H9 (cell line): Measurements from ENCODE around the gene GLT6D1. TPM values are rescaled to one million over a fixed set of nuclear protein-coding genes. Genes with fewer than 3 reads are reported as not detected.

Experiments
- DNase-seq: peaks from one replicate; pipeline ENCODE4 v3.0.0-alpha.2; 2017
- H2AFZ ChIP-seq: one replicate; pipeline ENCODE4 v1.6.1; 2013; ENCODE audit warnings: mild to moderate bottlenecking, low read length, control low read depth, moderate library complexity
- H2AK5ac ChIP-seq: 2 replicates; pipeline ENCODE4 v1.6.1; 2013; ENCODE audit warnings: low read length, control low read depth, mixed read lengths; ENCODE audit not compliant: insufficient read length
- H2BK120ac ChIP-seq: one replicate; pipeline ENCODE4 v1.6.1; 2013; ENCODE audit warnings: low read depth, mild to moderate bottlenecking, low read length, control low read depth, inconsistent platforms; ENCODE audit not compliant: poor library complexity, severe bottlenecking
- H2BK12ac ChIP-seq: 2 replicates; pipeline ENCODE4 v1.6.1; 2013; ENCODE audit warnings: low read length, control low read depth, mixed read lengths, low read depth; ENCODE audit not compliant: insufficient read length
- H2BK15ac ChIP-seq: 2 replicates; pipeline ENCODE4 v1.6.1; 2013; ENCODE audit warnings: low read depth, low read length, control low read depth
- H2BK20ac ChIP-seq: one replicate; pipeline ENCODE4 v1.6.1; 2013; ENCODE audit warnings: low read depth, mild to moderate bottlenecking, low read length, control low read depth, inconsistent platforms; ENCODE audit not compliant: poor library complexity, severe bottlenecking
- H2BK5ac ChIP-seq: 2 replicates; pipeline ENCODE4 v1.6.1; 2013; ENCODE audit warnings: low read length, control low read depth, mixed read lengths; ENCODE audit not compliant: insufficient read length
- H3K14ac ChIP-seq: 2 replicates; pipeline ENCODE4 v1.6.1; 2013; ENCODE audit warnings: low read length, control low read depth; ENCODE audit not compliant: insufficient read depth
- H3K18ac ChIP-seq: 2 replicates; pipeline ENCODE4 v1.6.1; 2013; ENCODE audit warnings: low read depth, mild to moderate bottlenecking, mixed read lengths, low read length, control low read depth; ENCODE audit not compliant: insufficient read length
- H3K23ac ChIP-seq: 2 replicates; pipeline ENCODE4 v1.6.1; 2013; ENCODE audit warnings: low read length, control low read depth, mixed read lengths, low read depth; ENCODE audit not compliant: insufficient read length
- H3K23me2 ChIP-seq: 2 replicates; pipeline ENCODE4 v1.6.1; 2013; ENCODE audit warnings: low read depth, mild to moderate bottlenecking, mixed read lengths, low read length, control low read depth; ENCODE audit not compliant: insufficient read length, poor library complexity, severe bottlenecking
- H3K27ac ChIP-seq: 2 replicates; pipeline ENCODE4 v1.5.1; 2013; ENCODE audit warnings: low read length, control low read depth, mixed read lengths, low read depth; ENCODE audit not compliant: insufficient read length
- H3K27me3 ChIP-seq: 2 replicates; pipeline ENCODE4 v1.6.1; 2013; ENCODE audit warnings: low read length, control low read depth, inconsistent platforms; ENCODE audit not compliant: insufficient read depth
- H3K4ac ChIP-seq: 2 replicates; pipeline ENCODE4 v1.6.1; 2013; ENCODE audit warnings: low read depth, mild to moderate bottlenecking, control low read depth, inconsistent platforms, low read length, moderate library complexity
- H3K4me1 ChIP-seq: 2 replicates; pipeline ENCODE4 v1.6.1; 2013; ENCODE audit warnings: low read length, control low read depth, inconsistent platforms; ENCODE audit not compliant: insufficient read depth
- H3K4me2 ChIP-seq: 2 replicates; pipeline ENCODE4 v1.6.1; 2013; ENCODE audit warnings: low read length, control low read depth, mixed read lengths; ENCODE audit not compliant: insufficient read length, insufficient read depth
- H3K56ac ChIP-seq: 2 replicates; pipeline ENCODE4 v1.6.1; 2013; ENCODE audit warnings: low read depth, mild to moderate bottlenecking, mixed read lengths, low read length, control low read depth; ENCODE audit not compliant: insufficient read length
- H3K79me1 ChIP-seq: 2 replicates; pipeline ENCODE4 v1.6.1; 2013; ENCODE audit warnings: low read depth, mild to moderate bottlenecking, moderate library complexity, low read length, control low read depth, inconsistent platforms; ENCODE audit not compliant: insufficient read depth, poor library complexity, severe bottlenecking
- H3K79me2 ChIP-seq: 2 replicates; pipeline ENCODE4 v1.6.1; 2013; ENCODE audit warnings: low read length, control low read depth, inconsistent platforms; ENCODE audit not compliant: insufficient read depth
- H3K9ac ChIP-seq: 2 replicates; pipeline ENCODE4 v1.6.1; 2013; ENCODE audit warnings: low read length, control low read depth, mixed read lengths; ENCODE audit not compliant: insufficient read length; ENCODE audit errors: extremely low read depth
- H3K9me3 ChIP-seq: one replicate; pipeline ENCODE4 v1.6.1; 2013; ENCODE audit warnings: low read depth, low read length, inconsistent platforms; ENCODE audit not compliant: control insufficient read depth
- H3T11ph ChIP-seq: one replicate; pipeline ENCODE4 v1.6.1; 2013; ENCODE audit warnings: mild to moderate bottlenecking, low read length, control low read depth, inconsistent platforms
- H4K20me1 ChIP-seq: one replicate; pipeline ENCODE4 v1.6.1; 2013; ENCODE audit not compliant: control insufficient read depth, insufficient read length, insufficient read depth
- H4K5ac ChIP-seq: 2 replicates; pipeline ENCODE4 v1.6.1; 2013; ENCODE audit warnings: low read depth, mild to moderate bottlenecking, mixed read lengths, low read length, control low read depth; ENCODE audit not compliant: insufficient read length
- H4K8ac ChIP-seq: replicated peaks from 2 replicates; pipeline ENCODE4 v1.6.1; 2013; ENCODE audit warnings: low read length, control low read depth, mixed read lengths, low read depth; ENCODE audit not compliant: insufficient read length
- H4K91ac ChIP-seq: 2 replicates; pipeline ENCODE4 v1.6.1; 2013; ENCODE audit warnings: low read depth, mild to moderate bottlenecking, moderate library complexity, mixed read lengths, low read length, control low read depth; ENCODE audit not compliant: insufficient read length
- H3K27ac Mint-ChIP-seq, 3 experiments: 2 replicates in 2 of 3; 3 replicates in 1 of 3; pipeline ENCODE4 v1.8.0; 2020 to 2021; ENCODE audit warnings: mixed read lengths in 3 of 3, mild to moderate bottlenecking in 1 of 3, moderate library complexity in 1 of 3
- H3K27me3 Mint-ChIP-seq: 2 replicates; pipeline ENCODE4 v1.8.0; 2021; ENCODE audit warnings: low read depth, mild to moderate bottlenecking, moderate library complexity, mixed read lengths
- H3K36me3 Mint-ChIP-seq, 3 experiments: 2 replicates in 2 of 3; 3 replicates in 1 of 3; pipeline ENCODE4 v1.8.0; 2020 to 2021; ENCODE audit warnings: low read depth in 3 of 3, mixed read lengths in 3 of 3; ENCODE audit not compliant: insufficient read depth in 1 of 3
- H3K4me1 Mint-ChIP-seq, 2 experiments: 2 replicates each; pipeline ENCODE4 v1.8.0; 2020; ENCODE audit warnings: mixed read lengths in 2 of 2
- H3K4me3 Mint-ChIP-seq, 2 experiments: 2 replicates in 1 of 2; 3 replicates in 1 of 2; pipeline ENCODE4 v1.8.0; 2020 to 2021; ENCODE audit warnings: mild to moderate bottlenecking in 2 of 2, mixed read lengths in 2 of 2, moderate library complexity in 1 of 2
- H3K9me3 Mint-ChIP-seq, 2 experiments: 2 replicates in 1 of 2; 3 replicates in 1 of 2; pipeline ENCODE4 v1.8.0; 2020; ENCODE audit warnings: mild to moderate bottlenecking in 2 of 2, mixed read lengths in 2 of 2, moderate library complexity in 1 of 2
- CTCF ChIP-seq: fragments of 200-600 bp; sonication (generic); conservative IDR thresholded peaks from 3 replicates; pipeline ENCODE4 v1.8.0; 2021; ENCODE audit warnings: antibody characterized with exemption, mild to moderate bottlenecking
- WGBS: extraction: QIAGEN DNeasy Blood & Tissue Kit; methylation state at CpG from one replicate; pipeline ENCODE4 v1.1.7; 2013; ENCODE audit warnings: missing lambda C conversion rate, low lambda C conversion rate, mixed read lengths; ENCODE audit not compliant: insufficient read length; ENCODE audit errors: extremely low coverage; 5-methylcytosine and 5-hydroxymethylcytosine counted together
- total RNA-seq: library from RNA; stranded (reverse); gene quantifications from 2 replicates; pipeline ENCODE4 v1.2.1, GENCODE V29; 2021

The GLT6D1 gene
- total RNA-seq, 1 experiment from 2014 or later: not detected

GRCh38 chr9:135614821-135615665 lies 24.3 kb downstream of the GLT6D1 start:
- Histone ChIP-seq H2BK120ac (no peak overlapping the region), H3K4me2 (no peak overlapping the region), H3T11ph (no peak overlapping the region), H2BK20ac (no peak overlapping the region), H3K18ac (no peak overlapping the region), H3K79me1 (no peaks in the 10 kb centered on the region), H3K9me3 (no peaks in the 10 kb centered on the region), H2AFZ (no peak overlapping the region), H3K27me3 (no peaks in the 10 kb centered on the region), H3K27ac (no peak overlapping the region), H3K4ac (no peak overlapping the region), H3K14ac (peak overlapping the region; percentile 36), H3K4me1 (no peaks in the 10 kb centered on the region), H3K9ac (no peak overlapping the region), H3K79me2 (no peaks in the 10 kb centered on the region), H3K23me2 (no peaks in the 10 kb centered on the region), H3K56ac (no peak overlapping the region), H4K20me1 (no peaks in the 10 kb centered on the region), H2BK5ac (no peak overlapping the region), H4K91ac (no peak overlapping the region), H4K8ac (no peak overlapping the region), H3K23ac (no peak overlapping the region), H2BK15ac (no peak overlapping the region), H2BK12ac (no peak overlapping the region), H2AK5ac (no peak overlapping the region), H4K5ac (no peak overlapping the region)
- DNase-seq: no peak
- no peak for TF ChIP-seq CTCF
- H3K27ac Mint-ChIP-seq: no peak overlapping the region; a peak in 1 of 7 replicates
- peaks cover 3% of the 10 kb centered on the region for H3K27me3 Mint-ChIP-seq
- no CpG with 5 or more reads among the region's 29 CpGs for WGBS
- peaks cover 5 to 11% (median 5%) of the 10 kb centered on the region in 3 experiments; a peak in 5 of 7 replicates for H3K36me3 Mint-ChIP-seq
- 0 out of 4 replicates have a peak, but pooled peaks cover 0 to 3% of the 10 kb centered on the region in 2 experiments for H3K4me1 Mint-ChIP-seq
- H3K4me3 Mint-ChIP-seq: no peak overlapping the region
- H3K9me3 Mint-ChIP-seq: peaks cover 13 to 16% of the 10 kb centered on the region in 2 experiments
